Activated CD4-positive, alpha-beta T cell treated with anti-CD3 and anti-CD28 coated beads, Interleukin-2, amount 50 U/mL, for 48 hours (primary cell): ENCODE measurements around the gene CLDN1.

Experiments
- DNase-seq, 2 experiments: peaks; one replicate each; pipeline ENCODE4 v3.0.0-alpha.2; 2020

CLDN1 gene, protein sequence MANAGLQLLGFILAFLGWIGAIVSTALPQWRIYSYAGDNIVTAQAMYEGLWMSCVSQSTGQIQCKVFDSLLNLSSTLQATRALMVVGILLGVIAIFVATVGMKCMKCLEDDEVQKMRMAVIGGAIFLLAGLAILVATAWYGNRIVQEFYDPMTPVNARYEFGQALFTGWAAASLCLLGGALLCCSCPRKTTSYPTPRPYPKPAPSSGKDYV

DNA sequence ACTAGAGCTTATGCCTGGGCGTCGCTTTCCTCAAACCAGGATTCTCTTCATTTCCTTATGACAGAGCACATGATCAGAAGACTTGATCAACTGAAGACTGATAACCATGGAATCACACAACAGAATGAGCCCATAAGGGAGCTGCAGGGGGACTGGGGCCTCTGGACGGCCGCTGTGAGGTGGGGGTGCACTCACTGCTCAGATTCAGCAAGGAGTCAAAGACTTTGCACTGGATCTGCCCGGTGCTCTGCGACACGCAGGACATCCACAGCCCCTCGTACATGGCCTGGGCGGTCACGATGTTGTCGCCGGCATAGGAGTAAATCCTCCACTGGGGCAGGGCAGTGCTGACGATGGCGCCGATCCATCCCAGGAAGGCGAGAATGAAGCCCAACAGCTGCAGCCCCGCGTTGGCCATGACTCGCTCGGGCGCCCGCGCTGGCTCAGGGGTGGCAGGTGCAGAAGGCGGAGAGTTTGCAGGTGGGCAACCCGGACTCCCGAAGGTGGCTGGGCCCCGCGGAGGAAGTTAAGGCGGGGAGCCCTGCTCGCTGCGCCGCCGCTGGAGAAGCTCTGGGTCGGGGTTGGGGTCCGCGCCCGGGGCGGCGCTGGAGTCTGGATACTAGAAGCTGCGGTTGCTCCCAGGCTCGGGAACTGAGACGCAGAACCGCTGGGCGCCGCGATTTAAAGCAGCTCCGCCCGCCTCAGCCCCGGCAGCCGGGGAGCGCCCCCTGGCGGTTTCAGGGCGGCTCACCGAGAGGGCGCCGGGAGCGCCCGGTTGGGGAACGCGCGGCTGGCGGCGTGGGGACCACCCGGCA, at the start of gene CLDN1:
Gene CLDN1, minus strand, starts transcription at position 658 of the 815 bp plus-strand sequence. Its CDS starts 240 bp downstream, at position 418.
- peak; percentile 77 for DNase-seq

DNA sequence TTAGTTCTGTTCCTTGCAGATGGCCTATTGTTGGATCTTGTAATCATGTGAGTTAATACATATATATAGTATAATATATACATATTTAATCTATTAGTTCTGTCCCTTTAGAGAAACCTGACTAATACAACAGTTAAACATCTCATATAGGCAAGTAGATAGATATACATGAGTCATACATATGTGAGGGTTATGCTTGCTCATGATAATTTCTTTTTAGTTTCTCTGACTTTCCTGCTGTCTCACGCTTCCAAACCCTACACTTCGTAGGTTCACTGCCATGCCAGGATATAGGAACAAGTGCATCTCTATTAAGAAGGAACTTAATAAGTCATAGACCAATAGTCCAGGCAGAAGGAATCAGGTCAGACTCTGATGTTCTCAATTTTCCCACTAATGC, 48.9 kb upstream of the CLDN1 start:
- no peak for DNase-seq

DNA sequence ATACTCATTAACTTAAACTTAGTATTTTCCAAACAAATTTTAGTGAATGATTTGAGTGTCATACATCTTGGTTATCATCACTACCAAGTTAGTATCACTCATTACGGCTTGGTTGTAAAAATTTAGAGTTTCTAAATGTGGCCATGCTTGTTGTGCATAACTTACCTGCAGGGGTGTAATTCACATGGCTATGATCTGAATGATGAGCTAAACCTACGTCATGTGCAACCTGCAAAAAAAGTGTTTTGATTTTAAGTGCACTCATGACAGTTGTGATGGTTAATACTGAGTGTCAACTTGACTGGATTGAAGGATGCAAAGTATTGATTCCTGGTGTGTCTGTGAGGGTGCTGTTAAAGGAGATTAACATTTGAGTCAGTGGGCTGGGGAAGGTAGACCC, 48.1 kb upstream of the CLDN1 start:
- DNase-seq: no peak

DNA sequence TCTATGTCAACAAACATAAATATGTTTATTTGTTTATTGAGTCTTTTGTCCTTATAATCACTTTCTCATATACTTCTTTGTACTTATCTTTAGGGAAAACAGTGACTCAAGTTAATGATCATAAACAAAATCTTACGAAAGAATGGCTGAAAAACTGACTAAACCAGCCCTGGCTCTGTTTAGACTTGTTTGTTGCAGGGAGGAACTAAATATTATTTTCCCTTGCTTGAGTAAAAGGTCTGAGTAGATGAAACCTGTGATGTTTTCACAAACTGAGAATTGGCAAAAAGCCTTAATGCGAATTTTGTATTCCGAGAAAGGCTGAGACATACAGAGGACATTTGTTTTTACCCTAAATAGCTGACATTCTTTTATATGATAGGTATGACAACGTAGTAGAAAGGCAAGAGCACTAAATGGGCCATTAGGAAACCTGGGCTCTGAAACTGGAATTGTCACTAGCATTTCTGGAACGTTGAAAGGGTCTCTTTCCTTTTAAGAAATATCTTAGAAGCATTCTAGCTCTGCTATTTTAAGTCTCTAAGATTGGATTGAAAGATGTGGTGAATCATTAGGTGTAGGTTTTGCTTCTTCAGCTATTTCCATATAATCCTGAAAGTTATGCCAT, 47.5 kb upstream of the CLDN1 start:
- DNase-seq: no peak

DNA sequence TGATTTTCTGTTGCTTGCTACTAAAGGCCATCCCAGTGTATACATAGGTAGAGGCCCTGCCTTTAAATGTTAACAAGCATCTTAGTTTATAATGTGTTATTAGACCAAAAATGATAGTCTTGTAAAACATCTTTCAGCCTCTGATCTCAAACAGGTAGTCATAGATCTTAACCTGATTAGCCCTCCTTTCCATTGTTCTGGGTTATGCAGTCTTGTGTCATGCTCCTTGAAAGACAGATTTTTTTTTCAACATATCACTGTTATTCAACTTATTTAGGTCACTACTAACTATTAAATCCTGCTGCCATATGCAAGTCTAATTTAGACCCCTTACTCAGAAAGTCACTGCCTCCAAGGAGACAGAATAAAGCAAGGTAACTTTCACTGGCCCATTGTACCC, 46.6 kb upstream of the CLDN1 start:
- DNase-seq: no peak

DNA sequence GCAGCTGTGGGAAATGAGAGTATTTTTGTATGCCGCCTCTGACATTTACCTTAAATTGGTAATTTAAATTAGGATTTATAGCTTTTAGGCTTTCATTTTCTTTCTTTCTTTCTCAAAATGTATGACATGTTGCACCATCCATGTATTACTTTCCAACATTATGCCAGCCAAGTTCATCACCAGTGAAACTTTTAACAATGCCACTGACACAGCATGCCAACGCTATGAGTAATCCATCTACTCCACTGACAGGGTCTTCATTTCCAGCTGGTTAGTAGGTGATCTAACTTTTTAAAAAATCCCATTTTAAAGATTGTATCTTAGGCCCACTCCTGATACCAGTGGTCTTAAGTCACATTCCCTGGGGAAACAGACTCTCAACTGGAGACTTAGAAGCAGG, 43.9 kb upstream of the CLDN1 start:
- DNase-seq: no peak

DNA sequence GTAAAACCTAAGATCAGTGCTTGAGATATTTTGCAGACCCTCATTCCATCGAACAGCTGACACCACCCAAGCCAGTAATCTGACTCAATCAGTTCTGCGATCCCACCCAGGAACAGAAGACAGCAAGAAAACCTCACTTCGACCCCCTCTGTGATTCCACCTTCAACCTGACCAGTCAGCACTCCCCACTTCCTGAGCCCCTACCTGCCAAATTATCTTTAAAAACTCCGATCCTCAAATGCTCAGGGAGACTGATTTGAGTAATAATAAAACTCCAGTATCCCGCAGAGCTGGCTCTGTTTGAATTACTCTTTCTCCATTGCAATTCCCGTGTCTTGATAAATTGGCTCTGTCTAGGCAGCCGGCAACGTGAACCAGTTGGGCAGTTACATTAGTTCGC, 40.0 kb upstream of the CLDN1 start:
- DNase-seq: no peak

DNA sequence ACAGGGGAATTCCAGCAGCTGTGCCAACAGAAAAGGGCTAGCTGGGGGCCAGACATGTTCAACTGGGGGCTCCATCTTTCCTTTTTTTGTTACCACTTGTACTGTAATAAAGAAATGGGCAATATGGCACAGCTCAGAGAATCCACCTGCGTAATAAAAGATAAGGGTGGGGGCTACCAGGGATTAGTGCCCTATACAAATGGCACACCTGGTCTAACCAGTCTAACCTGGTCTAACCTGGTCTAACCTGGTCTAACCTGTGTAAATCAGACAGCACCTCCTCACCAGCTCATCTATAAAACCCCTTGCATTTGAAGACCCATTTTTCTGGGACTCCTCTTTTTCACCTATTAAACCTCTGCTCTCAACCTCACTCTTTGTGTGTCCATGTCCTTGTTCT, 39.5 kb upstream of the CLDN1 start:
- no peak for DNase-seq

DNA sequence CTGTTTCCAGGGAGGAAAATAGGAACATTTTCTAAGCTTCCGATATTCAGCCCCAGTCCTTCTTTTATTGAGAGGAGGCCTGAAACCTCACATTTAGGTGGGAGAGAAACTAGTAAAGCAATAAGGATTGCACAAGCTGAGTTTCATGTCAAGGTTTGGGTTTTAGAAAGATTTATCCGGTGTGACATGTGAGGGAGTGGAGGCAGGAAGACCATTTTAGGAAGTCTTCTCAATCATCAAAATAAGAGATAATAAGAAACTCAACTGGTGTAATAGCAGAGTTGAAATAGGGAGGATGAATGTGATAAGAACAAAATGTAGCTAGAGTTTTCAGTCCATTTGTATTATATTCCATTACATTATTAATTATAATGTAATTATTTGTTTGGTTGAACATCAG, 38.0 kb upstream of the CLDN1 start:
- no peak for DNase-seq

DNA sequence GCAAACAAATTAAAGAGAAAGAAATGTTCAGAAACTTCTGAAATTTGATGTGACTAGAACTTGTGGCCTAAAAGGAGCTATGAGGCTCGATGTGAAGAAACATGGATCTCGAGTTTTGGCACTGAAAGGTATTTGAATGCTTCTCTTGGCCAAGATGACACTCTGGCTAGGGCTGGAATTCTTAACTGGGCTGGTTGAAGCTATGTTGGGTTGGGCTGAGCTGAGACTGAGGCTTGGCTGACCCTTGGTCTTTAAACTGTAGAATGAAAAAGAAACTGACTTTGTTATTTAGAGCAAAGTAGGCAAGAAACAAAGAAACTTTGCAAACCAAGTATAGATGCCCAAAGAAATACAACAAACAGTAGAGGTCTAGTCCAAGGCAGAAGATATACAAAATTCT, 37.6 kb upstream of the CLDN1 start:
- DNase-seq: no peak

DNA sequence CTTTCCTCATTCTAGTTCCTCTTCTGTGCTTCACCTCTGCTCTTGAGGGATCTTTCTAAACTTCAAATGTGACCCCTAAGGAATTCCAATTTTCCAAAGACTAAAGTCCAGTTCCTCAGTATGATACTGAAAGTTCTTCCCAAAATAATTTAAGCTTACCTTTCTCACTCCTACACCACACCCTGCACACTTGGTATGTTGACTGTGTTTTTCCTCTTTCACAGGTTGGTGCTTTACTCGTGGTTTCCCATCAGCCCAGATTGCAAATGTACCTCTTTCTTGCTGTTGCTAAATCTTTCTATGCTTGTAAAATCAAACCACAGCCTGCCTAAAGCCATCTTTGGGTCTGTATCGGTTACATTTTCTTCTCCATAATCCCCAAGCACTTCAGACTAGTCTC, 35.2 kb upstream of the CLDN1 start:
- DNase-seq: no peak

DNA sequence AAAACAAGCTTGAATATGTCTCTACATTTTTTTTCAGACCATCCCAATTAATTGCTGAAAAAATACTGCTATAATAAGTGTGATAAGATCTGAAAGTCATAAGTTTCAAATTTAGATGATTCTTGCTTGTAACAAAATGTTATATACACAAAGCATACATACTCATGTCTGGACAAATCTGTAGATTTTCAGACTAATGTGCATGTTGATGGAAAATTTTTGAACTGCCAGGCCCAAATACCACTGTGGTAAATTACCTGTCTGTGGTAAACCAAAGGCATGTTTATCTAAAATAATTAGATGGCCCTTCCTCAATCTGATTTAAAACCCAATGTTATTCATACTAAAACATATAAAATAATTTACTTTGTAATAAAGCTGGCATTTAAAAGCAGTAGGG, 34.0 kb upstream of the CLDN1 start:
- DNase-seq: no peak

DNA sequence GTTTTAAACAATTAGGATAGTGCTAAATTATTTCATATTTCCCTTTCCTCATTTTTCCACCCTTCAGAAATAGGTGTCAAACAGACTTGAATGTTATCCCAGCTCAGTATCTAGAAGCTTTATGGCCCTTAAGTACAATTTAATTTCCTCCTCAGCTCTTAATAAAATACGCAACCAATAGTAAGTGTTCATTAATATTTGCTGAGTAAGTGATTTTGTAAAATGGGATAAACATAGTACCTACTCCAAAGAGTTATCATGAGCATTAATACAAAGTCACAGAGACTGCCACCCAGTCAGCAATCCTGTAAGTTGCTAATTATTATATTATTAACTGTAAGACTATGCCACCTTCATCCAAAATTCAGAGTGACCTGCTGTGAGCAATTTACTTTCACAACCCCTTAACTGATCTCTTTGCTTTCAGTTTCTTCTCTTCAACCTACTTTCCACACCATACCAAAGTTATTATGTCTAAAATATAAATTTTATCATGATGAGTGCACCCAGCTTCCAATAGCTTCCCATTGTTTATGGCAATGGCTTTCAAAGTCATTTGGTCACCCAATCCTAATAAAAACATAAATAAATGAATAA, 30.7 kb upstream of the CLDN1 start:
- no peak for DNase-seq

DNA sequence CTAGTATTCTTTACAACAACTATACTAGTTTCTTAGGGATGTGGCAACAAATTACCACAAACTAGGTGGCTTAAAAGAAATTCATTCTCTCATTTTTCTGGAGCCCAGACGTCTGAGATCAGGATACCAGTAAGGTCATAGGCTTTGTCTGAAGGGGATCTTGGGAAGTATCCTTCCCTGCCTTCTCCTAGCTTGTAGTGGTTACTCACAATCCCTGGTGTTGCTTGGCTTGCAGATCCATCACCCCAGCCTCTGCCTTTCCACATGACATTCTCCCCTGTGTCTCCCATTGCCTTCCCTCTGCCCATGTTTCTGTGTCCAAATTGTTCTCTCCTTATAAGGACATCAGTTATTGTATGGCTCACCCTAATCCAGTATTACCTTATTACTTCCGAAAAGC, 24.3 kb upstream of the CLDN1 start:
- DNase-seq: no peak

DNA sequence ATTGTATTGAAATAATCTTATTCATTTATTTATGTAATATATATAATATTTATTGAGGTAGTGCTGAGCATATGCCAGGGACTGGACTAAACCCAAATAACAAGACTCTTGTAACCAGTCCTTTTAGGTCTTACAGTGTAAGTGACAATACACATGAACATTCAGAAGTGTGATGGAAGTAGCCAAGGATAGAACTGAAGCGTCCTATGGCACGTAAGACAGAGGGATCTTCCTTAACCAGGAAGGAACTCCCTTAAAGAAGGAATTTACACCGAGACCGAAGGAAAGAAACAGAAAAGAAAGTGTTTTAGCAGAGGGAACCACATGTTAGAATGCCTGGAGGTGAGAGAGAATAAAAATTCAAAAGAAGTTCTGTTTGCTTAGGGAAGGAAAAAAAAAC, 23.6 kb upstream of the CLDN1 start:
- DNase-seq: no peak

DNA sequence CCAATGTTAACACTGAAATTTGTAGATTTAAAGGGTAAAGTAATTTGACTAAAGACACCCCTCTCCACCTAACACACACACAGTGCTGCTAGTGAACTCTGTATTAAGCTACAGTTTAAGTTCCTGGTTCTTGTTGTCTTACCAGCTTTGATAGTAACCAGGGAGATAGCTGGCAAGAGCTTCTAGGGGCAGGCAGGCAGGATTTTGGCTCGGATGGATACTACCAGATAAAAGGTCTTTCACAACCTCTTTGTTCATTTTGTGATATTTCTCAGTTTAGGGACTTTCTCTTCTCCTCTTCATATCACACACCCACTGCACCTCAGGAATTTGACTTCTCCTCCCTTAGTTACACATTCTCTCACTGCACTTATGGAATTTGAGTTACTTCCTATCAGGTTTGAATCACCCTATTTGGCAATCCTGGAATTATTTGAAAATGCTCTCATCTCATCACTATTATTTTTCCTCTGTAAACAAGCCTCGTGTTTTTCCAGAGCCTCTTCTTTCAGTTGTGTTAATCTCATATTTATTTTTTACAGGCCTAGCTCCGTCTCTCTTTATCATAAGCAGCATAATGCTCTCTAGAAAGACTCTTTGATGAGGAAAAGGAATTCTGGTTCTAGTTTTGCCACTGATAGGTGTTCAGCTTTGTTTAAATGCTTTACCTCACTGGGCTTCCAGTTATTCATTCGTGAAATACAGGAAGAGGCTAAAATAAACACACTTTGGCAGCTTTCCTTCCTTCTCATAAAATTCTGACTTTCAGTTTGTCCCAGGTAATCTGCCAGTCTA, 23.0 kb upstream of the CLDN1 start:
- DNase-seq: no peak

DNA sequence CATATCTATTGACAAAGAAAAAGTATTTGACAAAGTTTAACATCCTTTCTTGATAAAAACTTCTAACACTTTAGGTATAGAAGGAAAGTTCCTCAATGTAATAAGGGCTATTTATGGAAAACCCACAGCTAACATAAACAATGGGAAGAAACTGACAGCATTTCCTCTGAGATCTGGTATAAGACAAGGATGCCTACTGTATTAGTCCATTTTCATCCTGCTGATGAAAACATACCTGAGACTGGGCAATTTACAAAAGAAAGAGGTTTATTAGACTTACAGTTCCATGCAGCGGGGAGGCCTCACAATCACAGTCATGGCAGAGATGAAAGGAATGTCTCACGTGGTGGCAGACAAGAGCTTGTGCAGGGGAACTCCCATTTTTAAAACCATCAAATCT, 17.8 kb upstream of the CLDN1 start:
- no peak for DNase-seq

DNA sequence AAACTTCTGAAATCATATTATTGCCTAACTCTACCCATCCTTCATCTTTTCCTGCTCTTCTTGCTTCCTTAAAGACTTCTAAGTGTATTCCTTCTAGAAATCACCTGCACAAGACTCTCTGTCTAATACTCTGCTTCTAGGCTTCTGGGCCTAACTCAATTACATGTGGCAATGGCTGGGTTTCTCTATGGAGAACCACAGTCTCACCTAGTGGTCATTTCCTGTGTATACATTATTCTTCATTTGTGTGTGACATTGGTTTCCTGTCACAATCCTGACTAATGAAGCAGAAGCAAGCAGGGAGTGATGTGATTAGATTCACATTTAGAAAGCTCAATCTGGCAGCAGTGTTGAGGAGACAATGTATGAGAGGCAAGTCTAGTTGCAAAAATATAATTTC, 16.9 kb upstream of the CLDN1 start:
- no peak for DNase-seq

DNA sequence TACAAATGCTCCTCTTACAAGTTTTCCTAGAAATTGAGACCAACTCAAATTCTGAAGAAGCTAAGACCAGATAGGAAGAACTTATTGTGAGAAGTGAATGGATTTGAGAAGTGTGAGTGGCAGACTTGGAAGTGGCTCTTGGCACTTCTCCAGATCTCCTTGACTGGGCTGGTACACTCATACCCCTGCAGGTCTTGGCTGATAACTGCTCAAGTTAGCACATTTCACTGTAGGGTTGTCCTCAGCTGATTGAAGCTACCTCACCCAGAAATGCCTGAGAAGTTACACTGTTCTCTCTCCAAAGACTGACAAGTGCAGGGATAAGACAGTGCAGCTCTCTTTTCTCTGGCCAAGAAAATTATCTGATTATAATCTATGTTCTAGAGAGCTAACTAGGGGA, 16.5 kb upstream of the CLDN1 start:
- DNase-seq: no peak

DNA sequence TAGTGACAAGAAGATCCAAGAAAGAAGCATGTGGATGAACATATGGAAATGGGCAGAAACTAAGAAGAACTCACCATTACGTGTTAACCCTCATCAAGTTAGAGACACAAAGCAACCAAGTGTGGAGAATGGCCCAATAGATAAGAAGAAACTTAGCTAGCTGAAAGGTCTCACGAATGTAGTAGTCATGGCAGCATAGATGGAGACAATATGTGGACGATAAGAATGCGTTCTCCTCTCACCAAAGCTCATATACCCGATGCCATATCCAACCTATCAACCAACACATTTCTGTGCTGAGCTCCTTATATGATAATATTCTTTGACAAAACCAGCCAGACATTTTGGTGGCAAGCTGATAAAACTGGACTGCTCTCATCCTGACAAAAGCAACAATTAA, 15.1 kb upstream of the CLDN1 start:
- no peak for DNase-seq

DNA sequence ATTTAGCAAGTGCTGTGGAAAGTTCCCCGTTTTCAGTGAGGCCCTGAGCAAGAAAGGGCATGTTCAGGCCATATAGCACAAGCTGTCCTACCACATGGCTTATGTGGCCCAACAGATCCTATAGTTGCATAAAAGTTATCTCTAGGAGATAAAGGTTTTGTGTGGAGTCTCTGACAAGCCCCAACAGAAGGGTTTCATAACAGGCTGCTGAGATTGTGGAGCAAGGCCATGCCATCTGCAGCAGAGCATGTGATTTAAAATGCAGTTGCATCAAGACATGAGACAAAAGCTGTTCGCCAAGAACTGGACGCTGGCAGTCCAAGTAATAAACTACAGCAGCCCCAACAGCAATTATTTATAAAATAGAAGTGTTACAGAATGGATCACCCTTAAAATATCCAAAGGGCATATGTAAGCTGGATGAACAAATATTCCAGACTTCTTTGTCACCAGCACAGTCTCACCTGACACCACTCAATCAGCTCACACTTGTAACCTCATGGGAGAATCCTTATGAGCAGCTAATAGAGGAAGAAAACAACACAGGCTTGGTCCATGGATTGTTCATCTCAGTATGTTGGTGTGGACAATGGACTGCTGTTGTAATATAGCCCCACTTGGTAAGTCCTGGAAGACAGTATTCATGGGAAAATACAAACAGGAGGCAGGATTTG, 14.4 kb upstream of the CLDN1 start:
- DNase-seq: no peak

DNA sequence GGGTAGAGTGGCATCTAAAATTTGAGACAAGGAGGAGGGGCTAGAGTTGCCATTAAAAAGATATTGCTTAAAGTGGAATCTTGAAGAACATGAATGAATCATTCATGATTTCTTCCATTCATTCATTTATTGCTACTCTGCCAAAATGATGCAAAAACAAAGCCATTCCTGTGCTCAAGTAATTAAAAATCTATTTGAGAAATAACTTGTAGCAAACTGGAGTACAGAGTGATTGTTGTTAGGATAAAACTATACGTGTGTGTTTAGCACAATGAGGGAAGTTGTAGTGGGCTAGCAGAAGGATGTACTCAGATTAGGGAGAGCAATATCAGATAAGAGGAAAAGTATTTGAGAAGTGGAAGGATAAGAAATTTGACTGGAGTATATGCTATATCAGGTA, 11.7 kb upstream of the CLDN1 start:
- no peak for DNase-seq
